ENCODE data around the gene TST. TPM values are rescaled to one million over a fixed set of nuclear protein-coding genes. Genes with fewer than 3 reads are reported as not detected.

Gene TST
- total RNA-seq, 1 donor from 2014 or later, result 21.5 TPM

DNA sequence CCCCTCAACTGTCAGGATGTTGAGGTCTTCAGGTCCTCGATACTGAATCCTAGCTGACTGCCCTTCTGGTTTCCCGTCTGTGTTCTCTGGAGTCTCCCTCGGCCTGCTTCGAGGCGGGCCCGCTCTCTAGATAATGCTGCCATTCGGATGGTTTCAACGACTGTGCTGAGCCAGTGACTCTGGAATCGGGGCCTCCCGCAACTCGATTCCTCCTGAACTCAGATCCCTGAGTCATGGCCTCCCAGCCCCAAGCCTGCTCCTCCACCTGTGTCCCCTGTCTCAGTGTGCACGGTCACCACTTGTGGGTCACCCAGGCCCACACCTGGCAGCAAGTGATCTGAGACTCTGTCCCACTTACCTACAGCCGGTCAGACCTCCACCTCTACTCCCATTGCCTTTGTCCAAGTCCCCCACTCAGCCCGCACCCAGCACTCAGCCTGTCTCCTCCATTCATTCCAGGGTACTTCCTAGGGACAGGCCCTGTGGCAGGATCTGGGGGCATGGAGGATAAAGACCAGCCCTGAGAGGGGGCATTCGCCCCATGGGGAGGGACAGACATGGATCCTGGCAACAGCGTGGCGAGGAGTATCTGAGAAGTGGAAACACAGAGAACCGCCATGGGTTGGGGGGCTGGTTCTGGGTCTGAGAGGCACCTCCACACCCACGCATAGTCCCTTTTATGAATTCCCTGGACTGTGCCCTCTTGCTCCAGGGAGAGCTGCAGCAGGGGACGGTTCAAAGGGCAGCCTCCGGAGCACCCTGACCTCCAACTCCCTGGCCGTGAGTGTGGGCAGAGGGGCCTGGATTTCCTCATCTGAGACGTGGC, 14.6 kb upstream of the TST start:
- no peaks in the 10 kb centered on the region for H3K36me3 Mint-ChIP-seq
- no peak overlapping the region for H3K9ac ChIP-seq
- no peaks in the 10 kb centered on the region for H3K4me1 ChIP-seq
- no peak overlapping the region for H3K4me3 Mint-ChIP-seq
- no peak overlapping the region for H2AFZ ChIP-seq (replicated peaks)
- no peak overlapping the region for H3K27ac ChIP-seq
- no peaks in the 10 kb centered on the region for H3K9me3 ChIP-seq (ENCODE audit: low read depth)
- H3K4me3 ChIP-seq, result no peak overlapping the region
- H3K9me3 Mint-ChIP-seq, result no peaks in the 10 kb centered on the region
- peak overlapping the region; percentile 68 for H3K27ac Mint-ChIP-seq
- peaks cover 15% of the 10 kb centered on the region for H3K4me1 Mint-ChIP-seq
- TF ChIP-seq EZH2phosphoT487 (IDR thresholded peaks at IDR 0.05), result no peak
- no peak for TF ChIP-seq EZH2 (IDR thresholded peaks at IDR 0.05)
- TF ChIP-seq, protein P1, sequence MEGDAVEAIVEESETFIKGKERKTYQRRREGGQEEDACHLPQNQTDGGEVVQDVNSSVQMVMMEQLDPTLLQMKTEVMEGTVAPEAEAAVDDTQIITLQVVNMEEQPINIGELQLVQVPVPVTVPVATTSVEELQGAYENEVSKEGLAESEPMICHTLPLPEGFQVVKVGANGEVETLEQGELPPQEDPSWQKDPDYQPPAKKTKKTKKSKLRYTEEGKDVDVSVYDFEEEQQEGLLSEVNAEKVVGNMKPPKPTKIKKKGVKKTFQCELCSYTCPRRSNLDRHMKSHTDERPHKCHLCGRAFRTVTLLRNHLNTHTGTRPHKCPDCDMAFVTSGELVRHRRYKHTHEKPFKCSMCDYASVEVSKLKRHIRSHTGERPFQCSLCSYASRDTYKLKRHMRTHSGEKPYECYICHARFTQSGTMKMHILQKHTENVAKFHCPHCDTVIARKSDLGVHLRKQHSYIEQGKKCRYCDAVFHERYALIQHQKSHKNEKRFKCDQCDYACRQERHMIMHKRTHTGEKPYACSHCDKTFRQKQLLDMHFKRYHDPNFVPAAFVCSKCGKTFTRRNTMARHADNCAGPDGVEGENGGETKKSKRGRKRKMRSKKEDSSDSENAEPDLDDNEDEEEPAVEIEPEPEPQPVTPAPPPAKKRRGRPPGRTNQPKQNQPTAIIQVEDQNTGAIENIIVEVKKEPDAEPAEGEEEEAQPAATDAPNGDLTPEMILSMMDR (IDR thresholded peaks at IDR 0.05), result no peak
- H3F3A ChIP-seq (ENCODE audit: low read depth), result no peaks in the 10 kb centered on the region
- no peaks in the 10 kb centered on the region for H3K79me2 ChIP-seq (ENCODE audit: low read depth)
- no peaks in the 10 kb centered on the region for H3K27me3 ChIP-seq
- no peak for DNase-seq (ENCODE audit: low spot score)
- no peaks in the 10 kb centered on the region for H3K36me3 ChIP-seq
- no peak overlapping the region for H3K4me2 ChIP-seq
- H4K20me1 ChIP-seq (ENCODE audit: low read depth), result no peaks in the 10 kb centered on the region
- H3K27me3 Mint-ChIP-seq (ENCODE audit: insufficient read depth, low read depth), result peaks cover 5% of the 10 kb centered on the region

DNA sequence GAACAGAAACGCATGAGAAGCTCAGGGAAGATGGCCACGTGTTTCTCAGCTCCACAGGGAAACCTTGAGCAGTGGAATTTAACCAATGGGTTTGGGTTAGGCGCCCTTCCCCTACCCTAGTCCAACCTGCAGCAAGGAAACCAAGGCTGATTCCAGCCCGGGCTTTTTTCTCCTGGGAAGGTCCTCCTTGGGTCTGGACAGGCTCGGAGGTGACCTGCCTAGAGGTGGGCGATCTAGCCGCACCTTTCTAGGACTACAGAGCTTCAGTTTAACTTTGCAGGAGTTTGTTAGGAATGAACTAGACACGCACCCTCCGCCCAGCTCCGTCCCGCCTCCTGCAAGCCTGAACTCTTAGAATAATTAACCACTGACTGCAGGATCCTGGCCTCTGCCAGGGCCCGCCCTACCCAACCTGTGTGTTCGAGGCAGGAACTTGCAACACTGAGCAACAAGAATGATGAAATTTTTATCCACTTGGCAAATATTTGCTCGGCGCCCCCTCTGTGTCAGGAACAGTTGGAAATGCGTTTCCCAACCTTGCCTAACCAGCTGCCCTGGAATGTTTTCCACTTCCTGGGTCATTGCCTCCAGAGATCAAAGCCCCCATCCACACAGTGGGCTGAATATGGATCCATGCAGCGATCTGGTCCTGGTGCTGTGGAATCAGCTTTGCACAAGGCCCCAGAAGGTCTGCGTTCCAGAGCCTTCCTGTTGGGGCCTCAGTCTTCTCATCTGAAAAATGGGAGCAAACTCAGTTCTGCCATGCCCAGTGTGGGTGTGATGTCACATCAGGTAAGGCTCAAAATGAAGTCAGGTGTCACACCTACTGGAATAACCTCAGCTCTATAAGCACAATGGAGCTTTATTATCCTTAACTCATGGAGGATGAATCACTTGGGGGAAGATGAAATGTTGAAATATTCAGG, 13.6 kb upstream of the TST start:
- H3K27me3 Mint-ChIP-seq (ENCODE audit: insufficient read depth, low read depth), result peaks cover 5% of the 10 kb centered on the region
- no peak for DNase-seq (ENCODE audit: low spot score)
- Histone ChIP-seq H3K4me2 (no peak overlapping the region), H2AFZ (replicated peaks) (no peak overlapping the region), H3K4me1 (no peaks in the 10 kb centered on the region), H3F3A (ENCODE audit: low read depth) (no peaks in the 10 kb centered on the region), H3K27ac (no peak overlapping the region), H3K9ac (no peak overlapping the region), H3K9me3 (ENCODE audit: low read depth) (no peaks in the 10 kb centered on the region), H3K79me2 (ENCODE audit: low read depth) (no peaks in the 10 kb centered on the region), H3K36me3 (no peaks in the 10 kb centered on the region), H3K27me3 (no peaks in the 10 kb centered on the region), H3K4me3 (no peak overlapping the region), H4K20me1 (ENCODE audit: low read depth) (no peaks in the 10 kb centered on the region)
- H3K4me1 Mint-ChIP-seq, result peaks cover 15% of the 10 kb centered on the region
- TF ChIP-seq, protein P1 (IDR thresholded peaks at IDR 0.05), result no peak
- TF ChIP-seq EZH2phosphoT487 (IDR thresholded peaks at IDR 0.05) (no peak), EZH2 (IDR thresholded peaks at IDR 0.05) (no peak)
- H3K9me3 Mint-ChIP-seq, result no peaks in the 10 kb centered on the region
- H3K36me3 Mint-ChIP-seq, result no peaks in the 10 kb centered on the region
- H3K4me3 Mint-ChIP-seq, result no peak overlapping the region
- no peak overlapping the region for H3K27ac Mint-ChIP-seq

DNA sequence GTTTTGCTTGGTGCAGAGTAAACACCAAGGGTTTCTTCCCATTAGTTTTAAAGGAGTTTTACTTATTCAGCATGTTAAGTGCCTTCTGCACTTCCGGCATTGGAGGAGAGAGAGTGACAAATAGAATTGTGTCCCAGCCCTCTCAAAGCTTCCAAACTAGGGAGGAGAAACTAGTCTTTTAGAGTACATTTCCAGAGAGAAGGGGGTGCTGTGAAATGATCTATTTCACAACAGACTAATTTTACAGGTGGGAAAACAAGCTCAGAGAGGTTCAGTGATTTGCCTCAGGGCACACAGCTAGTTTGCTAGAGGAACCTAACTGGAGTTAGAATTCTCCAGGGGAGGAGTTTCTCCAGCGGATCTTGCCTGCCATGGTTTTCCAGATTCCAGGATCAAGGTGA, 12.9 kb upstream of the TST start:
- TF ChIP-seq, protein P1 (IDR thresholded peaks at IDR 0.05), result no peak
- Histone ChIP-seq H3F3A (ENCODE audit: low read depth) (no peaks in the 10 kb centered on the region), H3K4me3 (no peak overlapping the region), H3K4me2 (no peak overlapping the region), H2AFZ (replicated peaks) (no peak overlapping the region), H3K4me1 (no peaks in the 10 kb centered on the region), H3K9me3 (ENCODE audit: low read depth) (no peaks in the 10 kb centered on the region), H3K9ac (no peak overlapping the region), H3K27me3 (no peaks in the 10 kb centered on the region), H3K36me3 (no peaks in the 10 kb centered on the region), H3K79me2 (ENCODE audit: low read depth) (no peaks in the 10 kb centered on the region), H3K27ac (no peak overlapping the region), H4K20me1 (ENCODE audit: low read depth) (no peaks in the 10 kb centered on the region)
- H3K9me3 Mint-ChIP-seq, result no peaks in the 10 kb centered on the region
- DNase-seq (ENCODE audit: low spot score), result no peak
- peaks cover 9% of the 10 kb centered on the region for H3K4me1 Mint-ChIP-seq
- no peak overlapping the region for H3K27ac Mint-ChIP-seq
- no peak overlapping the region for H3K4me3 Mint-ChIP-seq
- no peaks in the 10 kb centered on the region for H3K36me3 Mint-ChIP-seq
- H3K27me3 Mint-ChIP-seq (ENCODE audit: insufficient read depth, low read depth), result peaks cover 7% of the 10 kb centered on the region
